Right atrium auricular region (tissue), 2 donors: ENCODE results near the gene MOV10. TPM values are rescaled to one million over a fixed set of nuclear protein-coding genes. Genes with fewer than 3 reads are reported as not detected.

Source experiments
- DNase-seq: peaks from one replicate; pipeline ENCODE4 v3.0.0-alpha.2; 2019; ENCODE audit warnings: low spot score
- H3K27ac ChIP-seq, 2 donors: fragments of 200-600 bp; sonication (generic); 1 replicate in 1 of 2; 2 replicates in 1 of 2; pipeline ENCODE4 v1.5.1; 2016 to 2019
- H3K27me3 ChIP-seq, 2 donors: fragments of 200-600 bp; sonication (generic); one replicate each; pipeline versions ENCODE4 v1.5.1 to v1.6.0; 2017 to 2019
- H3K36me3 ChIP-seq: fragments of 200-600 bp; sonication (generic); one replicate; pipeline ENCODE4 v1.5.1; 2016
- H3K4me1 ChIP-seq, 2 donors: fragments of 200-600 bp; sonication (generic); one replicate each; pipeline versions ENCODE4 v1.5.1 to v1.6.0; 2017 to 2019
- H3K4me3 ChIP-seq, 2 donors: fragments of 200-600 bp; sonication (generic); 1 replicate in 1 of 2; 2 replicates in 1 of 2; pipeline ENCODE4 v1.5.1; 2017 to 2019; ENCODE audit warnings: mild to moderate bottlenecking in 1 of 2, moderate library complexity in 1 of 2
- H3K9me3 ChIP-seq, 2 donors: fragments of 200-600 bp; sonication (generic); one replicate each; pipeline ENCODE4 v1.5.1; 2019
- total RNA-seq, 2 donors: library from RNA; depleted of rRNA; stranded (reverse); fragments of >200 nt; gene quantifications; one replicate each; pipeline ENCODE4 v1.1.0, GENCODE V29; 2016
- TF ChIP-seq, protein P1 (sequence below), 2 donors: fragments of 200-600 bp; sonication (generic); IDR thresholded peaks; one replicate each; pipeline ENCODE4 v1.5.1; 2019; ENCODE audit warnings: antibody characterized with exemption in 2 of 2

MOV10 gene
- total RNA-seq, 2 donors from 2014 or later: 10.5 to 11.4 TPM

- H3K9me3 ChIP-seq: no peaks in the 10 kb centered on the region
- H3K36me3 ChIP-seq: peaks cover 47% of the 10 kb centered on the region
- TF ChIP-seq, protein P1, sequence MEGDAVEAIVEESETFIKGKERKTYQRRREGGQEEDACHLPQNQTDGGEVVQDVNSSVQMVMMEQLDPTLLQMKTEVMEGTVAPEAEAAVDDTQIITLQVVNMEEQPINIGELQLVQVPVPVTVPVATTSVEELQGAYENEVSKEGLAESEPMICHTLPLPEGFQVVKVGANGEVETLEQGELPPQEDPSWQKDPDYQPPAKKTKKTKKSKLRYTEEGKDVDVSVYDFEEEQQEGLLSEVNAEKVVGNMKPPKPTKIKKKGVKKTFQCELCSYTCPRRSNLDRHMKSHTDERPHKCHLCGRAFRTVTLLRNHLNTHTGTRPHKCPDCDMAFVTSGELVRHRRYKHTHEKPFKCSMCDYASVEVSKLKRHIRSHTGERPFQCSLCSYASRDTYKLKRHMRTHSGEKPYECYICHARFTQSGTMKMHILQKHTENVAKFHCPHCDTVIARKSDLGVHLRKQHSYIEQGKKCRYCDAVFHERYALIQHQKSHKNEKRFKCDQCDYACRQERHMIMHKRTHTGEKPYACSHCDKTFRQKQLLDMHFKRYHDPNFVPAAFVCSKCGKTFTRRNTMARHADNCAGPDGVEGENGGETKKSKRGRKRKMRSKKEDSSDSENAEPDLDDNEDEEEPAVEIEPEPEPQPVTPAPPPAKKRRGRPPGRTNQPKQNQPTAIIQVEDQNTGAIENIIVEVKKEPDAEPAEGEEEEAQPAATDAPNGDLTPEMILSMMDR (IDR thresholded peaks at IDR 0.05): no peak
- peak; percentile 99 for DNase-seq
- peak overlapping the region; percentile 97 to 99 for H3K27ac ChIP-seq
- H3K4me1 ChIP-seq: peaks cover 0 to 82% of the 10 kb centered on the region in 2 donors
- H3K4me3 ChIP-seq: peak overlapping the region in 1 of 2 donors; percentile 7
- H3K27me3 ChIP-seq: no peaks in the 10 kb centered on the region
These were observed 26.1 kb downstream of the MOV10 start for GRCh38 chr1:112700290-112701226.

DNA sequence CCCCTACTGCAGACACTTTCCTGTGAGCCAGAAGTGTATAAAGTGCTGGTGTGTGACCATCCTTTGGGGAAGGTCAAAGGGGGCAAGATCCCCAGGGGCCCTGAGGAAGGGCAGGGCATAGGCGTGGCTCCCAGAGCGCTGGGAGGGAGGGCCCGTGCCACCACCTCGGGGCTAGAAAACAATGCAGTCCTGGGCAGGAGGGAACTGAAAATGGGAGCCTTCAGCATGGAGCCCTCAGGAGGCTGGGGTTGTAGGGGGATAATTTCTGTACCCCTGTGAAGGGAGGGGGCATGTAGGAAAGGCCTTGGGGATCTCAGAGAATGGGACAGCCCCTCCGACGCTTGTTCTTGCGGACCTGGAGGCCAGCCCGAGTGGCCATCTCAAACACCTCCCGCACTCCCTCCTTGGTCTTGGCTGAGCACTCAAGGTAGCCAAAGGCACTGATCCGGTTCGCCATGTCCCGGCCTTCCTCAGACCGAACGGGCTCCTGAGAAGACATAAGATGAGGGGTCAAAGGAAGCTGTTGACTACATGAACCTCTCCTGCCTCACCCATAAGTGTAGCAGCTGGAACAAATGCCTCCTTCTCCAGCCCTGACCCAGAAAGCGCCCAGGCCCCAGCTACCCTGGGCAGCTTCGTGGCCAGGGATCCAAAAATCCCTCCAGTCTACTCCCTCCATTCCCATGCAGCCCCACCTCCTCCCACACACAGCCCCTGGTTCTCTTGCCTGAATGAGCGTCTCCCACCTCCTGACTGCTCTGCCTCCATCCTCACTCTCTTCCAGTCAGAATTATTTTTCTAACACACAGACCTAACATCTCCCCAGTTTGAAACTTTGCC lies 27.0 kb downstream of the MOV10 start:
- peaks cover 0 to 87% of the 10 kb centered on the region in 2 donors for H3K4me1 ChIP-seq
- peaks cover 41% of the 10 kb centered on the region for H3K36me3 ChIP-seq
- H3K9me3 ChIP-seq: no peaks in the 10 kb centered on the region
- peak overlapping the region; percentile 97 to 99 for H3K27ac ChIP-seq
- DNase-seq: no peak
- TF ChIP-seq, protein P1 (IDR thresholded peaks at IDR 0.05): no peak
- peak overlapping the region in 1 of 2 donors; percentile 7 for H3K4me3 ChIP-seq
- no peaks in the 10 kb centered on the region for H3K27me3 ChIP-seq

DNA sequence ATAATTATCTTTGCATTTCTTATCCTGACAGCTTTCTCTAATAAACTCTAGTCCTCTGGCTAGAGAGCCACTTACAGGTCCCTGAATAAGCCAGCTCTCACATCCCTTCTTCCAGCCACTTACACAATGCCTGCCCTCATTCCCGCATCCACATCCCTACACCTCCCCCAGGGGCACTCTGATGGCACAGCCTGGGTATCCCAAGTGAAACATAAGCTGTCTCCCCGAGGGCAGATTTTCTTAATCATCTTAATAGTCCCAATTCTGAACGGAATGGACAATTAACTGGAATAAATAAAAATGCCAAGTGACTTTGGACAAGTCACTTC lies 27.6 kb downstream of the MOV10 start:
- DNase-seq: no peak
- no peaks in the 10 kb centered on the region for H3K9me3 ChIP-seq
- H3K27me3 ChIP-seq: no peaks in the 10 kb centered on the region
- TF ChIP-seq, protein P1 (IDR thresholded peaks at IDR 0.05): no peak
- H3K4me3 ChIP-seq: no peak overlapping the region
- peak overlapping the region; percentile 97 to 99 for H3K27ac ChIP-seq
- peaks cover 35% of the 10 kb centered on the region for H3K36me3 ChIP-seq
- H3K4me1 ChIP-seq: peaks cover 0 to 87% of the 10 kb centered on the region in 2 donors

DNA sequence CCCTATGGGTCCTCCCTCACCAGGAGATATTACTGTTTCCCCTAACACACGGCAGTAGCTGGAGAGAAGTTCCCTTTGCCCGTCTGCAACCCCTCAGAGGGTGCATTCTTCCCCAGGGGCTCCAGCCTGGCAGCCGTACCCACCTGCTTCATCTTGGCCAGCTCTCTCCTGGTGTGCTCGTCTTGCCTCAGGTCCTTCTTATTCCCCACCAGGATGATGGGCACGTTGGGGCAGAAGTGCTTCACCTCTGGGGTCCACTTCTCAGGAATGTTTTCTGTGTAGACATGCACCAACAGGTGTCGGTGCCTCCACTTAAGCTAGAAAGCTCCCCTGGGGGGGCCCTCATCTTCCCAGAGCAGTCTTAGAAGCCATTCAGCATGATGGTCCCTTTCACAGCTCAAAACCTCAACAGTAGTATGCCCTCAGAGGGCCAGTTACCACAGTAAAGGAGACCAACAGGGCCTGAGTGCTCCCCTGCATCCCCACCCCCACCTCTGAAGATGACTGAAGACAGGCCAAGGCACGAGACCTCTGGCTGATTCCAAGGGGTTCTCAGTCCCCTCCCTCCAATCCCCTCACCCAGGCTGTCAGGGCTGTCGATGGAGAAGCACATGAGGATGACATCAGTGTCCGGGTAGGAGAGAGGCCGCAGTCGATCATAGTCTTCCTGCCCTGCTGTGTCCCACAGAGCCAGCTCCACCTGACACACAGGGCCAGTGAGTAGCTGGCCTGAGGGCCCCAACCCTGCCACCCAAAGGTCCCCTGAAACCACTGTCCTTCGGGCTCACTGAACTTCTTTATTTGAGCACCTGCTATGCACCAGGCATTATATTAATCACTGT lies 28.2 kb downstream of the MOV10 start:
- no peak for DNase-seq
- Histone ChIP-seq H3K4me1 (peaks cover 0 to 88% of the 10 kb centered on the region in 2 donors), H3K9me3 (no peaks in the 10 kb centered on the region), H3K36me3 (peaks cover 35% of the 10 kb centered on the region), H3K4me3 (no peak overlapping the region), H3K27me3 (no peaks in the 10 kb centered on the region), H3K27ac (peak overlapping the region; percentile 97 to 99)
- TF ChIP-seq, protein P1 (IDR thresholded peaks at IDR 0.05): no peak

GRCh38 chr1:112703706-112704105 lies 29.2 kb downstream of the MOV10 start:
- Histone ChIP-seq H3K4me3 (peak overlapping the region in 1 of 2 donors; percentile 95), H3K27me3 (no peaks in the 10 kb centered on the region), H3K4me1 (peaks cover 0 to 79% of the 10 kb centered on the region in 2 donors), H3K27ac (peak overlapping the region; percentile 97 to 99), H3K36me3 (peaks cover 35% of the 10 kb centered on the region), H3K9me3 (no peaks in the 10 kb centered on the region)
- no peak for DNase-seq
- TF ChIP-seq, protein P1 (IDR thresholded peaks at IDR 0.05): no peak
